Endothelial cell of umbilical vein (primary cell): ENCODE results near the gene AKAP12.

ENCODE experiments used
- EZH2 ChIP-seq: IDR thresholded peaks from 2 replicates; pipeline ENCODE4 v1.6.1; 2012; ENCODE audit warnings: borderline replicate concordance, low read depth, mild to moderate bottlenecking, moderate library complexity, low read length, inconsistent platforms; ENCODE audit not compliant: severe bottlenecking
- JUN ChIP-seq: IDR thresholded peaks from 2 replicates; pipeline ENCODE4 v1.6.1; 2011; ENCODE audit warnings: borderline replicate concordance, low read depth; ENCODE audit not compliant: insufficient read length, insufficient read depth
- POLR2A ChIP-seq: IDR thresholded peaks from 2 replicates; pipeline ENCODE4 v1.6.1; 2012; ENCODE audit warnings: low read depth, mild to moderate bottlenecking, control low read depth, low read length
- POLR2AphosphoS5 ChIP-seq: IDR thresholded peaks from 2 replicates; pipeline ENCODE4 v1.6.1; 2012; ENCODE audit warnings: low read depth, mild to moderate bottlenecking, control low read depth, low read length, moderate library complexity; ENCODE audit not compliant: insufficient read depth
- TF ChIP-seq, protein P1 (sequence below): IDR thresholded peaks from 2 replicates; pipeline ENCODE4 v1.6.1; 2011; ENCODE audit not compliant: insufficient read depth, insufficient read length
- TF ChIP-seq, protein P2 (sequence below), 2 donors: IDR thresholded peaks; 1 replicate in 1 of 2; 2 replicates in 1 of 2; pipeline ENCODE4 v1.5.1; 2011; ENCODE audit warnings: low read length in 2 of 2, mild to moderate bottlenecking in 2 of 2, moderate library complexity in 2 of 2, control low read depth in 1 of 2, inconsistent platforms in 1 of 2, low read depth in 1 of 2; ENCODE audit not compliant: insufficient read depth in 1 of 2; ENCODE audit errors: extremely low read depth in 1 of 2

DNA sequence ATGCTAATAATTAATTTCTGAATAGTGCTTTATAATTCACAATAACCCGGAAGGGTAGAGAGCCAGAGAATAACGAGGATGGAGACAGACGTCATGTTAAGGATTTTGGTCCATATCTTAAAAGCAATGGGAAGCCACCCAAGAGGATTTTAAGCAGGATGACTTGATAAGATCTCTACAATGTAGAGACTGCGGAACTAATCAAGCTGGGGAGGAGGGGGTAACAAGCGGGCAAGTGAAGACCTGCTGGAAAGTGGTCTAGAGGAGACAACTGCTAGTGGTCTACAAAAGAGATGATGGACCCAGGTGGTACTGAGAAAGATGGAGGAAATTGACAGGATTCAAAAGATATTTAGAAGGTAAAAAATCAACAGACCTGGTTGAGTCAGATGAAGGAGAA lies 144.4 kb downstream of the AKAP12 start:
- TF ChIP-seq, protein P1, sequence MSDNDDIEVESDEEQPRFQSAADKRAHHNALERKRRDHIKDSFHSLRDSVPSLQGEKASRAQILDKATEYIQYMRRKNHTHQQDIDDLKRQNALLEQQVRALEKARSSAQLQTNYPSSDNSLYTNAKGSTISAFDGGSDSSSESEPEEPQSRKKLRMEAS, result no peak
- TF ChIP-seq EZH2, result no peak
- TF ChIP-seq, protein P2, sequence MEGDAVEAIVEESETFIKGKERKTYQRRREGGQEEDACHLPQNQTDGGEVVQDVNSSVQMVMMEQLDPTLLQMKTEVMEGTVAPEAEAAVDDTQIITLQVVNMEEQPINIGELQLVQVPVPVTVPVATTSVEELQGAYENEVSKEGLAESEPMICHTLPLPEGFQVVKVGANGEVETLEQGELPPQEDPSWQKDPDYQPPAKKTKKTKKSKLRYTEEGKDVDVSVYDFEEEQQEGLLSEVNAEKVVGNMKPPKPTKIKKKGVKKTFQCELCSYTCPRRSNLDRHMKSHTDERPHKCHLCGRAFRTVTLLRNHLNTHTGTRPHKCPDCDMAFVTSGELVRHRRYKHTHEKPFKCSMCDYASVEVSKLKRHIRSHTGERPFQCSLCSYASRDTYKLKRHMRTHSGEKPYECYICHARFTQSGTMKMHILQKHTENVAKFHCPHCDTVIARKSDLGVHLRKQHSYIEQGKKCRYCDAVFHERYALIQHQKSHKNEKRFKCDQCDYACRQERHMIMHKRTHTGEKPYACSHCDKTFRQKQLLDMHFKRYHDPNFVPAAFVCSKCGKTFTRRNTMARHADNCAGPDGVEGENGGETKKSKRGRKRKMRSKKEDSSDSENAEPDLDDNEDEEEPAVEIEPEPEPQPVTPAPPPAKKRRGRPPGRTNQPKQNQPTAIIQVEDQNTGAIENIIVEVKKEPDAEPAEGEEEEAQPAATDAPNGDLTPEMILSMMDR (IDR thresholded peaks at IDR 0.05; ENCODE audit: extremely low read depth in 1 of 2, insufficient read depth in 1 of 2, low read depth in 1 of 2, low read length in 2 of 2), result no peak
- TF ChIP-seq POLR2AphosphoS5, result no peak
- TF ChIP-seq POLR2A, result no peak
- no peak for TF ChIP-seq JUN
